GM12878 (cell line): Measurements from ENCODE around the gene PRM1. TPM values are rescaled to one million over a fixed set of nuclear protein-coding genes. Genes with fewer than 3 reads are reported as not detected.
A peak's percentile ranks its signal among the peaks of the same experiment; 100 is the strongest.

ENCODE experiments used
- ASH2L ChIP-seq: fragments of 300-600, 200-600 bp; sonication (generic); IDR thresholded peaks from 2 replicates; pipeline ENCODE4 v1.6.1; 2017; ENCODE audit warnings: low read depth, mild to moderate bottlenecking, borderline replicate concordance
- BMI1 ChIP-seq: fragments of 450-650 bp; IDR thresholded peaks from 2 replicates; pipeline ENCODE4 v1.6.1; 2016; ENCODE audit warnings: mild to moderate bottlenecking, moderate library complexity, borderline replicate concordance
- CEBPB ChIP-seq, 2 experiments: fragments of 150-350 bp in 1 of 2; IDR thresholded peaks; 2 replicates each; pipeline ENCODE4 v1.6.1; 2012 to 2014; ENCODE audit warnings: low read depth in 2 of 2, low read length in 2 of 2, borderline replicate concordance in 1 of 2, inconsistent platforms in 1 of 2
- ESRRA ChIP-seq: IDR thresholded peaks from 2 replicates; pipeline ENCODE4 v1.6.1; 2012; ENCODE audit warnings: mild to moderate bottlenecking, low read length, improper control_type of control experiment
- ETV6 ChIP-seq, 2 experiments: fragments of 450-650 bp in 1 of 2; IDR thresholded peaks in 1 of 2; conservative IDR thresholded peaks in 1 of 2; 2 replicates each; pipeline ENCODE4 v1.6.1; 2014; ENCODE audit warnings: antibody characterized with exemption in 1 of 2, borderline replicate concordance in 1 of 2, low read depth in 1 of 2, mild to moderate bottlenecking in 1 of 2, moderate library complexity in 1 of 2
- FOS ChIP-seq: IDR thresholded peaks from 3 replicates; pipeline ENCODE4 v1.6.1; 2011; ENCODE audit warnings: borderline replicate concordance; ENCODE audit not compliant: insufficient read length; ENCODE audit errors: extremely low read depth
- HDAC2 ChIP-seq: fragments of 200-600 bp; sonication (generic); IDR thresholded peaks from 2 replicates; pipeline ENCODE4 v1.6.1; 2017
- IKZF2 ChIP-seq, 2 experiments: fragments of 450-650 bp; IDR thresholded peaks; 2 replicates each; pipeline ENCODE4 v1.6.1; 2017; ENCODE audit warnings: mild to moderate bottlenecking in 2 of 2, moderate library complexity in 2 of 2
- JUND ChIP-seq: IDR thresholded peaks from 2 replicates; pipeline ENCODE4 v1.6.1; 2012; ENCODE audit warnings: low read depth, mild to moderate bottlenecking, low read length, improper control_type of control experiment, moderate library complexity
- MXI1 ChIP-seq: fragments of 150-350 bp; IDR thresholded peaks from 2 replicates; pipeline ENCODE4 v1.6.1; 2011; ENCODE audit warnings: low read depth, mild to moderate bottlenecking, inconsistent platforms, low read length, improper control_type of control experiment
- NFIC ChIP-seq: IDR thresholded peaks from 2 replicates; pipeline ENCODE4 v1.6.1; 2012; ENCODE audit warnings: low read depth, mild to moderate bottlenecking, inconsistent platforms, low read length, moderate library complexity
- NFXL1 ChIP-seq: fragments of 450-650 bp; IDR thresholded peaks from 2 replicates; pipeline ENCODE4 v1.6.1; 2017; ENCODE audit warnings: antibody characterized with exemption, mild to moderate bottlenecking, borderline replicate concordance
- PBX3 ChIP-seq: IDR thresholded peaks from 2 replicates; pipeline ENCODE4 v1.6.1; 2011; ENCODE audit warnings: mild to moderate bottlenecking, low read depth, low read length, moderate library complexity; ENCODE audit not compliant: insufficient replicate concordance
- POU2F2 ChIP-seq: IDR thresholded peaks from 3 replicates; pipeline ENCODE4 v1.6.1; 2011; ENCODE audit warnings: low read depth, mild to moderate bottlenecking, low read length, borderline replicate concordance
- RFX5 ChIP-seq: IDR thresholded peaks from 2 replicates; pipeline ENCODE4 v1.6.1; 2011; ENCODE audit warnings: low read depth, low read length, improper control_type of control experiment
- SKIL ChIP-seq: fragments of 450-650 bp; IDR thresholded peaks from 2 replicates; pipeline ENCODE4 v1.6.1; 2017; ENCODE audit warnings: mild to moderate bottlenecking, low read depth, inconsistent platforms; ENCODE audit not compliant: poor library complexity, severe bottlenecking
- SMC3 ChIP-seq: IDR thresholded peaks from 2 replicates; pipeline ENCODE4 v1.6.1; 2011; ENCODE audit warnings: low read length, improper control_type of control experiment, borderline replicate concordance
- STAT1 ChIP-seq: fragments of 450-650 bp; conservative IDR thresholded peaks from 2 replicates; pipeline ENCODE4 v1.6.1; 2014; ENCODE audit warnings: antibody characterized with exemption, mild to moderate bottlenecking
- SUPT20H ChIP-seq: IDR thresholded peaks from 2 replicates; pipeline ENCODE4 v1.6.1; 2011; ENCODE audit warnings: low read depth, mild to moderate bottlenecking, low read length, moderate library complexity, borderline replicate concordance; ENCODE audit not compliant: control insufficient read depth
- TAF1 ChIP-seq: IDR thresholded peaks from 2 replicates; pipeline ENCODE4 v1.6.1; 2011; ENCODE audit warnings: mild to moderate bottlenecking, low read depth, low read length, borderline replicate concordance
- WRNIP1 ChIP-seq: IDR thresholded peaks from 2 replicates; pipeline ENCODE4 v1.6.1; 2011; ENCODE audit warnings: low read depth, low read length, improper control_type of control experiment, borderline replicate concordance
- ZBTB4 ChIP-seq: fragments of 450-650 bp; formaldehyde crosslinking; IDR thresholded peaks from 2 replicates; pipeline ENCODE4 v1.4.0; 2022; ENCODE audit warnings: mild to moderate bottlenecking, moderate library complexity
- ZNF384 ChIP-seq: IDR thresholded peaks from 2 replicates; pipeline ENCODE4 v1.6.1; 2012; ENCODE audit warnings: low read depth, mild to moderate bottlenecking, low read length, improper control_type of control experiment, borderline replicate concordance
- polyA plus RNA-seq, 11 experiments: library from polyadenylated mRNA; depleted of rRNA in 4 of 11; unstranded in 6 of 11; stranded (reverse) in 5 of 11; fragments of >200 nt; fragmentation: Nextera tagmentation in 4 of 11; fragmentation: Illumina TruSeq in 1 of 11; extraction: Ambion mirVana in 4 of 11; extraction: Trizol in 1 of 11; gene quantifications; 1 replicate in 1 of 11; 2 replicates in 10 of 11; pipeline versions ENCODE4 v1.2.1 to v1.2.3, GENCODE V29; 2011 to 2016; ENCODE audit warnings: inconsistent platforms in 2 of 11, missing spikeins in 2 of 11, low read depth in 1 of 11
- total RNA-seq, 4 experiments: library from RNA; depleted of rRNA in 3 of 4; stranded (reverse); fragments of >200 nt in 3 of 4; fragmentation: Illumina TruSeq in 1 of 4; extraction: Trizol in 1 of 4; gene quantifications; 2 replicates each; pipeline versions ENCODE4 v1.2.1 to v1.2.3, GENCODE V29; 2013 to 2021

PRM1 gene
- total and polyA plus RNA-seq, 10 of the 15 experiments (the other 5 are each of a cell fraction or from before 2014, with no cell fraction given) = 0.20 TPM; not detected in 9

- peak; percentile 30 for TF ChIP-seq SKIL
- no peak for TF ChIP-seq HDAC2
- peak; percentile 66 to 67 for TF ChIP-seq IKZF2 (IDR thresholded peaks at IDR 0.05)
- TF ChIP-seq RFX5 = no peak
- peak; percentile 97 for TF ChIP-seq MXI1
- TF ChIP-seq STAT1 = 0 out of 2 replicates have a peak, but pooled peaks have one; percentile 37
- no peak for TF ChIP-seq ASH2L
- no peak for TF ChIP-seq CEBPB (IDR thresholded peaks at IDR 0.05; ENCODE audit: borderline replicate concordance in 1 of 2, low read depth in 2 of 2, low read length in 2 of 2)
- TF ChIP-seq SMC3 = no peak
- no peak for TF ChIP-seq ZNF384
- TF ChIP-seq ETV6 (conservative IDR thresholded peaks at IDR 0.05 in 1 of 2, IDR thresholded peaks at IDR 0.05 in 1 of 2; ENCODE audit: borderline replicate concordance in 1 of 2, low read depth in 1 of 2) = peak in 1 of 2 experiments; percentile 32; a peak in 1 of 4 replicates
- TF ChIP-seq WRNIP1 = no peak
- TF ChIP-seq NFXL1 = no peak
- no peak for TF ChIP-seq JUND
- TF ChIP-seq TAF1 = no peak
- no peak for TF ChIP-seq NFIC
- TF ChIP-seq POU2F2 = no peak
- no peak for TF ChIP-seq ZBTB4 (CRISPR knock-in tag)
- TF ChIP-seq PBX3 = peak; percentile 81
- TF ChIP-seq ESRRA = peak; percentile 29; the same call in 1 of the 2 replicates
- TF ChIP-seq BMI1 = no peak
- TF ChIP-seq FOS = no peak
- no peak for TF ChIP-seq SUPT20H
These were observed 22.3 kb downstream of the PRM1 start (continued) for GRCh38 chr16:11258553-11259492.
